Measurements from ENCODE around the gene ASTL.

Gene ASTL

DNA sequence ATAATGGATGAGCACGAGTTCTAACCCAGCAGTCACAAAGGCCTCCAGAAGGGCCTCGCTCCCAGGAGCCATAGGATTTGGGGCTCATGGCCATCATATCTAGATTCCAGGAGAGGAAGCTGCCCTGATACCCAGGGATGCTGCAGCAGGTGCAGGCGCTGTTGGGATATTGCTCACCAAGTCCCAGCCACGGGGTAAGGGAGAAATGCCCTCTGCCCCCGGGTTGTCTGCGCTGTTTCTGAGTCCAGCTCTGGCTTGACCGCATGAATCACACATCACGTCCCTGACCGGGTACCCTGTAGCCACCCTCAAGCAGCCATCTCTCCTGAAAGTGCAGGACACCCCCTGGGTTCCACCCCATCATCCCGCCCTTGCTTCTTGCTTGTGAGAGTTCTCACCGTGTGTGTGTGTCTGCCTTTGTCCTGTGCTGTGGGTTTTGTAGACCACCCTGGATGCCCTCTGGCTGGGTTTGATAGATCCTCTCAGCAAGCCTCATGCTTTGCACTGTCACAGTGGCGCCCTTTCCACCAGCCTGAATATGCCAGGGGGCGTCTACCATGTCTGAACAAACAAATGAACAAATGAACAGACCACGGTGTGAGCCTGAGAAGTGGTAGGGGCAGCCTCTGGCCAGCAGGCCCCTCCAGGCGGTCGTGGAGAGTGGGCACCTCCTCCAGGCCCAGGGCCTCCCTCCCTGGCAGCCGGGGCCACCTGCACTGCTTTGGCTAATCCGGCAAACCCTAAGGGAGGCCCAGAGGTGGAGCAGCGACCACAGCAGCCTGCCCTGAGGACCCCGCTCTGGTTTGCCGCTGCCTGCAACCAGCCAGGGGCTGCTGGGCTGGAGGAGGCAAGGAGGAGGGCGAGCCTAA, 54.1 kb downstream of the ASTL start:
- no peak for DNase-seq (ENCODE audit: low read depth in 2 of 2)

DNA sequence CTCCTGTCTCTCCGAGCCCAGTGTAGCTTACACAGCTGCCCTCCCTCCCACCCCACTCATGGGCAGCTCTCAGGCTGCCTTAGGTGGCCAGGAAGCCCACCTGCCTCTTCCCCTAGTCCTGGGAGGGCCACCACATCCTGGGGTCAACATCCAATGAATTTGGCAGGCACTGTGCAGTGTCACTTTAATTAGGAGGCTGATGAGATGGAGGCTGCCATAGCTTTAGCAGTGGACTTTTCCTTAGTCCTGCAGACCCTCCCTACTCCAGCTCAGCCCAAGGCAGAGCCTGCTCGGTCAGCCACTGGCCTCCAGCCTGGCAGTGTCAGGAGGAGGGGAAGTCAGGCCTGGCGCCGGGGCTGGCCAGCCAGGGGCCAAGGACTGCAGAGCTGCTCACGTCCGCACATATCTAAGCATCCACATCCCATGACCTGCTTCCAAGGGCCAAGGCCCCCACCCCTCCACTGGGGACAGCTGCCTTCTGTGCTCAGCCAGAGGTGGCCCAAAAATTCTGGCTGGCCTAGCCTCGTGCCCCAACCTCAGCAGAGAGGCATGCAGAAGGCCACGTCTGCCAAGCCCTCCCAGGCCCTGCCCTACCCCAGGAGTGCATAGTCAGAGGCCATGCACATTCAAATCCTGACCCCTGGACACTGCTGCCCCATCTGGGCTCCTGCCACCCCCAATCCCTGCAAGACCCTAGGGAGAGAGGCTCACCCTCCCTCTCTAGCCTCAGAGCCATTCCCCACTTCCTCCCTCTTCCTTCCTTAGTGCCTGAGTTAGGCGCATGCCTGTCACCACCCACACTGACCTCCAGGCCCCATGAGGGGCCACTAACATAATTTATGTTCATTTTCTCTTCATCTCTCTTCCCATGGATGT, 55.0 kb downstream of the ASTL start:
- DNase-seq (ENCODE audit: low read depth in 2 of 2) = no peak

DNA sequence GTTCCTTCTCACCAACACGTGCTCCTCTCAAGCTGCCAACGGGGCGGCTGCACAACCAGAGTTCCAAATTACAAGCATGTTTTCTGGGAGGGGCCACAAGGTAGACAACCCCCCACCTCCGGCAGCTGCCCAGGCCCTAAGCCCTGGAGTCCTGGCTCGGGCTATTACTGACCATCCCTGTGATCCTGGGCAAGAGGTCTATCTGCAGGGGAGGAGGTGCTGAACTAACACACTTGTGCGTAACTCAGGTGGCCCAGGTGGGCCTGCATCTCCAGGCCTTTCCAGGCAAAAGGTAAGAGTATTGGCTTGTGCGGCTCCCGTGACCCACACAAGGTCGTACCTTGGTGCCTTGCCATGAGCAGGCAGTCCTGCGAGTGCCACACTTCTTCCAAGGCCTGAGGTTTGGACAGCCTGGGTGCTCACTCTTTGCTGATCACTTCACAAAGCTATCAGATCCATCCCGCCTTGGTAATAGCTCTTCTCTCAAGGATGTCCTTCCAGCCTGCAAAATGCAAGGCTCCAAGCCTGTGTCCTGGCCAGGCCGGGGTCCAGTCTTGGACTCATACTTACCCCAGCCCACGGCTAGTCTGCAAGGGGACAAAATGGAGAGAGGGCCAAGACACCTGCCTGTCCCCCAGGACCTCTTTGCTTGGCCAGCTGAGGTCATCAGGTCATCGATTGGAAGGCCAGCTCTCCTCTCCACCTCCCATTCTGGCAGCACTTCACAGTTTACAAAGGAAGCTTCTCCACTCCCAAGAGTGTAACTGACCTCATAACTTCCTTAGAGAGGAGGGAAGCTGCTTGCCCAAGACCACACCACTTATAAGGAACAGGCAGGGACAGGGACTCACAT, 55.9 kb downstream of the ASTL start:
- DNase-seq (ENCODE audit: low read depth in 2 of 2) = no peak

DNA sequence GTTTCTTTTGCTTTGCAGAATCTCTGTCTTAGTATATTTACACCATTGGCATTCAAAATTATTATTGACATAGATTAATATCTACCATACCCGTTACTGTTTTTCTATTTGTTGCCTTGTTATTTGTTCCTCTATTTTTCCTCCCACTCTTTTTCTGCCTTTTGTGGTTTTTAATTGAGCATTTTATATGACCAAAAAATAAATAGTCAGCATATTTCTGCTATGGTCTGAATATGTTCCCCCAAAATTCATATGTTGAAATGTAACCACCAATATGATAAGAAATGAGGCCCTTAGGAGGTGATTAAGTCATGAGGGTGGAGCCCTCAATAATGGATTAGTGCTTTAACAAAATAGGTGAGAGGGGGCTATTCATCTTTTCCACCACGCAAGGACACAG, 57.3 kb downstream of the ASTL start:
- DNase-seq (ENCODE audit: low read depth in 2 of 2) = no peak

DNA sequence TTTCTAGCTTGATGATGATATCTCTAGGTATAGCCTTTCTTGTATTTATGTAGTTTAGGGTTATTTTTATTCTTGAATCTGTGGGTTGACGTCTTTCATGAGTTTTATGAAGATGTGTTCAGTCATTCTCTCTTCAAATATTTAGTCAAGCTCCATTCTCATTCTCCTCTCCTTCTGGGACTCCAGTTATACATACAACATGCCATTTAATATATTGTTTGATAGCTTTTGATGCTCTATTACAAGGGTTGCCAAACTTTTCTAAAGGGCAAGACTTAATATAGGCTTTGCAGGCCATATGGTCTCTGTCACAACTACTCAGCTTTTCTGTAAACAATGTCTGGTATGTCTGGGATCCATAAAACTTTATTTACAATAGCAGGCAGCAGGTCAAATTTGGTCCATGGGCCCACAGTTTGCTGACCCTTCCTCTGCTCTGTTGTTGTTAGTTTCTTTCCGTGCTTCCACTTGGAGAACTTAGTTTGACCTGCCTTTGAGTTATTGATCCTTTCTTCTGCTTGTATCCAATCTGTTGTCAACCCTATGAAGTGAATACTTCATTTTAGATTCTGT, 63.0 kb downstream of the ASTL start:
- no peak for DNase-seq (ENCODE audit: low read depth in 2 of 2)

DNA sequence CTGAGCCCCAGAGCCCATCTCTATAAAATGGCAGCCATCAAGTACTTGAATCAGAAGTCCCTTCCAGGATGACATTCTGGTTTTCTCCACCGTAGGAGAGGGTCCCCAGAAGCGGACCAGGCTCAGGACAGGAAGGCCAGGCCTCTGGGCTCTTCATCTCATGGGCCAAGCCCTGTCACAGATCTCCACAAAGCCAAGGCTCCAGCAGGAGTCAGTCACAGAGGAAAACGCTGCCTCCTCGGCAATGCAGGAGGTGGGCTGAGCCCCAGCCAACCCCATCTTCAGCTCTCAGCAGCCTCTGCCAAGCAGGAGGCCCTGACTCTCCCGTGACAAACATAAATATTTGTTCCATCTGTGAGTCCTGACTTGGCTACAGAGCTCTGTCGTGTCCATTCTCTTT, 64.1 kb downstream of the ASTL start:
- DNase-seq (ENCODE audit: low read depth in 2 of 2) = no peak

DNA sequence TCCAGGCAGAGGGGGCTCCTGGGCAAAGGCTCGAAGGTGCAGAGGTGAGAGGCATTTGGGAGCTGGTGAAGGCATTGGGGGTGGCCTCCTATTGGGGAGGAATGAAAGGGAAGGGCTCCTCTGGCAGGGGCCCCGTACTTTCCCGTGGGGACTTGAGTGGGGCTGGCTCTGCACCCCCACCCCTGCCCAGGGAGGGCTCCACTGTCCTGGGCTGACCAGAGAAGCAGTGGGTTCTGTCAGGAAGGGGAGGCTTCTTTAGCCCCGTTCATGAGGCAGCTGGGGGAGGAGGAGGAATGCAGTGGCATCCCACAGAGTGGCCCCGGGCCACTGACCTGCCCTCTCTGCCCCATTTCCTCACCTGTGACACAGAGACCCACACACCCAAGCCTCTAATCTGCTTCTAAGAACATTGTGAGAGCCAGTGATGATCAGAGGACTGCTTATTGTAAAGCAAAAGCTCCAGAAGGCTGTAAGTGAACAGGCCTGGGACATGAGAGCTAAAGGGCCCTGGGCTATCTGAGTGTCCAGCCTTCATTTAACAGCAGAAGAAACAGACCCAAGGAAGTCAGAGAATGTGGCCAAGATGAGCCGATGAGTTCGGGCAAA, 65.0 kb downstream of the ASTL start:
- DNase-seq (ENCODE audit: low read depth in 2 of 2) = no peak
